OCI-LY1 (cell line): ENCODE data around the gene KRT27.

Source experiments
- CTCF ChIP-seq: fragments of 200-600 bp; sonication (generic), shearing (Covaris generic); IDR thresholded peaks from 2 replicates; pipeline ENCODE4 v1.5.1; 2017; ENCODE audit warnings: mild to moderate bottlenecking, antibody characterized with exemption, low read length, moderate library complexity, mixed read lengths
- EZH2 ChIP-seq: fragments of 200-600 bp; sonication (generic), shearing (Covaris generic); IDR thresholded peaks from 2 replicates; pipeline ENCODE4 v1.8.0; 2017; ENCODE audit warnings: borderline replicate concordance, mixed run types, mild to moderate bottlenecking, antibody characterized with exemption, low read length, moderate library complexity, mixed read lengths

GRCh38 chr17:40794466-40794865 is 12.1 kb upstream of the KRT27 start:
- TF ChIP-seq CTCF (no peak), EZH2 (no peak)
